Measurements from ENCODE around the gene EXOC7. TPM values are rescaled to one million over a fixed set of nuclear protein-coding genes. Genes with fewer than 3 reads are reported as not detected.

The EXOC7 gene
- total RNA-seq, 1 experiment from 2014 or later: 160 TPM

DNA sequence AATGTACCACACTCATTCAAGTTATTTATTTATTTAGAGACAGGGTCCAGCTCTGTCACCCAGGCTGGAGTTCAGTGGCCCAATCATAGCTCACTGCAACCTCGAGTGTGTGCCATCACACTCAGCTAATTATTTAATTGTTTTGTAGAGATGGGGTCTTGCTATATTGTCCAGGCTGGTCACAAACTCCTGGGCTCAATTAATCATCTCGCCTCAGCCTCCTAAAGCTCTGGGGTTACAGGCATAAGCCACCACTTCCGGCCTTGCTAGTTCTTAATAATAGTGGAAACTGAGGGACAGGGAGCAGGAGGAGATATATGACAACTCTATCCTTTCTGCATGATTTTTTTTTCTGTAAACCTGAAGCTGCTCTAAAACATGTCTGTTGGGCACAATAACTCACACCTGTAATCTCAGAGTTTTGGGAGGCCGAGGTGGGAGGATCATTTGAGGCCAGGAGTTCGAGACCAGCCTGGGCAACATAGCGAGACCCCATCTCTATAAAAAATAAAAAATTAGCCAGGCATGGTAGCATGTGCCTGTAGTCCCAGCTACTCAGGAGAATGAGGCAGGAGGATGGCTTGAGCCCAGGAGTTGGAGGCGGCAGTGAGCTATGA, 11.7 kb upstream of the EXOC7 start:
- peaks cover 13 to 14% of the 10 kb centered on the region in 2 experiments for H3K4me1 Mint-ChIP-seq
- TF ChIP-seq, protein P1, sequence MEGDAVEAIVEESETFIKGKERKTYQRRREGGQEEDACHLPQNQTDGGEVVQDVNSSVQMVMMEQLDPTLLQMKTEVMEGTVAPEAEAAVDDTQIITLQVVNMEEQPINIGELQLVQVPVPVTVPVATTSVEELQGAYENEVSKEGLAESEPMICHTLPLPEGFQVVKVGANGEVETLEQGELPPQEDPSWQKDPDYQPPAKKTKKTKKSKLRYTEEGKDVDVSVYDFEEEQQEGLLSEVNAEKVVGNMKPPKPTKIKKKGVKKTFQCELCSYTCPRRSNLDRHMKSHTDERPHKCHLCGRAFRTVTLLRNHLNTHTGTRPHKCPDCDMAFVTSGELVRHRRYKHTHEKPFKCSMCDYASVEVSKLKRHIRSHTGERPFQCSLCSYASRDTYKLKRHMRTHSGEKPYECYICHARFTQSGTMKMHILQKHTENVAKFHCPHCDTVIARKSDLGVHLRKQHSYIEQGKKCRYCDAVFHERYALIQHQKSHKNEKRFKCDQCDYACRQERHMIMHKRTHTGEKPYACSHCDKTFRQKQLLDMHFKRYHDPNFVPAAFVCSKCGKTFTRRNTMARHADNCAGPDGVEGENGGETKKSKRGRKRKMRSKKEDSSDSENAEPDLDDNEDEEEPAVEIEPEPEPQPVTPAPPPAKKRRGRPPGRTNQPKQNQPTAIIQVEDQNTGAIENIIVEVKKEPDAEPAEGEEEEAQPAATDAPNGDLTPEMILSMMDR (conservative IDR thresholded peaks at IDR 0.05): no peak
- no peak overlapping the region for H3K27ac Mint-ChIP-seq
- DNase-seq: no peak
- H2BK20ac ChIP-seq (ENCODE audit: low read depth, low read length, poor library complexity, severe bottlenecking): no peak overlapping the region
- H2BK120ac ChIP-seq (ENCODE audit: low read depth, low read length, poor library complexity, severe bottlenecking): no peak overlapping the region
- no peaks in the 10 kb centered on the region; the same call in 1 of the 2 replicates for H3K4me1 ChIP-seq (ENCODE audit: insufficient read depth, low read length)
- H2BK15ac ChIP-seq (ENCODE audit: low read depth, low read length): no peak overlapping the region
- H3K56ac ChIP-seq (ENCODE audit: insufficient read length, low read depth, low read length): no peak overlapping the region
- no peak overlapping the region for H3K18ac ChIP-seq (ENCODE audit: insufficient read length, low read depth, low read length)
- no peak overlapping the region for H3K4ac ChIP-seq (ENCODE audit: low read depth, low read length)
- H4K91ac ChIP-seq (ENCODE audit: insufficient read length, low read depth, low read length): no peak overlapping the region
- no peak overlapping the region for H3K4me3 Mint-ChIP-seq
- no peak overlapping the region for H2AK5ac ChIP-seq (ENCODE audit: insufficient read length, low read length)
- H3K27me3 ChIP-seq (ENCODE audit: insufficient read depth, low read length): no peaks in the 10 kb centered on the region
- no peak overlapping the region for H3K23ac ChIP-seq (ENCODE audit: insufficient read length, low read depth, low read length)
- H3K36me3 Mint-ChIP-seq (ENCODE audit: insufficient read depth in 1 of 3, low read depth in 3 of 3): no peaks in the 10 kb centered on the region; a peak in 1 of 7 replicates
- H4K8ac ChIP-seq (replicated peaks; ENCODE audit: insufficient read length, low read depth, low read length): no peak overlapping the region
- peaks cover 3% of the 10 kb centered on the region for H3K27me3 Mint-ChIP-seq (ENCODE audit: low read depth)
- no peak overlapping the region for H4K5ac ChIP-seq (ENCODE audit: insufficient read length, low read depth, low read length)
- no peak overlapping the region for H2AFZ ChIP-seq (ENCODE audit: low read length)
- H3K9me3 Mint-ChIP-seq: peaks cover 2 to 5% of the 10 kb centered on the region in 2 experiments; a peak in 2 of 5 replicates
- no peak overlapping the region for H3K9ac ChIP-seq (ENCODE audit: extremely low read depth, insufficient read length, low read length)
- no peaks in the 10 kb centered on the region for H3K79me2 ChIP-seq (ENCODE audit: insufficient read depth, low read length)
- no peak overlapping the region for H3T11ph ChIP-seq (ENCODE audit: low read length)
- no peaks in the 10 kb centered on the region for H3K79me1 ChIP-seq (ENCODE audit: insufficient read depth, low read depth, low read length, poor library complexity, severe bottlenecking)
- no peak overlapping the region for H2BK5ac ChIP-seq (ENCODE audit: insufficient read length, low read length)
- H3K14ac ChIP-seq (ENCODE audit: insufficient read depth, low read length): no peak overlapping the region
- no peak overlapping the region for H3K27ac ChIP-seq (ENCODE audit: insufficient read length, low read depth, low read length)
- no CpG with 5 or more reads among the region's 7 CpGs for WGBS (ENCODE audit: extremely low coverage, insufficient read length, low lambda C conversion rate)
- H2BK12ac ChIP-seq (ENCODE audit: insufficient read length, low read depth, low read length): no peak overlapping the region
- H3K23me2 ChIP-seq (ENCODE audit: insufficient read length, low read depth, low read length, poor library complexity, severe bottlenecking): no peaks in the 10 kb centered on the region
- H3K4me2 ChIP-seq (ENCODE audit: insufficient read depth, insufficient read length, low read length): no peak overlapping the region
- no peaks in the 10 kb centered on the region for H3K9me3 ChIP-seq (ENCODE audit: control insufficient read depth, low read depth, low read length)
- H4K20me1 ChIP-seq (ENCODE audit: control insufficient read depth, insufficient read depth, insufficient read length): no peaks in the 10 kb centered on the region
